Activated CD4-positive, CD25-positive, alpha-beta regulatory T cell (primary cell): Measurements from ENCODE around the gene VIM.
"Not testable (repeated sequence)": the region's sequence is repeated elsewhere in the genome, so short reads cannot be mapped to it uniquely, and the experiment has no call there.

ENCODE experiments used
- DNase-seq, 4 experiments: peaks; one replicate each; lab custom pipeline; 2025; lab: John Stamatoyannopoulos, UW

Gene VIM

GRCh38 chr10:17232276-17232960 is 4.4 kb downstream of the VIM start:
- DNase-seq, result no peak

- no peak for DNase-seq
Measured at GRCh38 chr10:17233286-17233991, 5.4 kb downstream of the VIM start.

- no peak for DNase-seq
Measured at GRCh38 chr10:17234431-17234945, 6.4 kb downstream of the VIM start.

GRCh38 chr10:17235136-17235535 is 7.1 kb downstream of the VIM start:
- no peak for DNase-seq

GRCh38 chr10:17236468-17237148 is 8.6 kb downstream of the VIM start:
- no peak for DNase-seq

GRCh38 chr10:17237149-17237527 is 9.1 kb downstream of the VIM start:
- DNase-seq, result no peak

GRCh38 chr10:17237915-17238444 is 9.9 kb downstream of the VIM start:
- DNase-seq, result no peak

GRCh38 chr10:17238445-17239291 is 10.6 kb downstream of the VIM start:
- DNase-seq, result no peak

GRCh38 chr10:17239345-17240085 is 11.5 kb downstream of the VIM start:
- DNase-seq, result no peak

GRCh38 chr10:17240096-17240495 is 12.1 kb downstream of the VIM start:
- no peak for DNase-seq

GRCh38 chr10:17240616-17241015 is 12.6 kb downstream of the VIM start:
- no peak for DNase-seq

- no peak for DNase-seq
Measured at GRCh38 chr10:17241611-17242333, 13.7 kb downstream of the VIM start.

- no peak for DNase-seq
Measured at GRCh38 chr10:17244700-17245365, 16.8 kb downstream of the VIM start.

- no peak for DNase-seq
Measured at GRCh38 chr10:17247210-17247609, 19.2 kb downstream of the VIM start.

- no peak for DNase-seq
Measured at GRCh38 chr10:17248964-17249363, 20.9 kb downstream of the VIM start.

- DNase-seq, result no peak
Measured at GRCh38 chr10:17249820-17250219, 21.8 kb downstream of the VIM start.

- DNase-seq, result no peak
Measured at GRCh38 chr10:17250736-17251135, 22.7 kb downstream of the VIM start.

GRCh38 chr10:17254543-17255050 is 26.6 kb downstream of the VIM start:
- DNase-seq, result not testable (repeated sequence)

GRCh38 chr10:17255512-17255911 is 27.5 kb downstream of the VIM start:
- no peak for DNase-seq

GRCh38 chr10:17256051-17256450 is 28.0 kb downstream of the VIM start:
- no peak for DNase-seq
